Measurements from ENCODE around the gene APPL1. TPM values are rescaled to one million over a fixed set of nuclear protein-coding genes. Genes with fewer than 3 reads are reported as not detected.

APPL1 gene
- total RNA-seq, 1 donor from 2014 or later, result 34.2 TPM

- DNase-seq (ENCODE audit: extremely low spot score, unreplicated experiment), result no peak
- H3K4me1 Mint-ChIP-seq (ENCODE audit: unreplicated experiment), result no peaks in the 10 kb centered on the region
- no peaks in the 10 kb centered on the region for H3K36me3 Mint-ChIP-seq
- H3K27me3 Mint-ChIP-seq, result peaks cover 4% of the 10 kb centered on the region
- TF ChIP-seq, protein P1, sequence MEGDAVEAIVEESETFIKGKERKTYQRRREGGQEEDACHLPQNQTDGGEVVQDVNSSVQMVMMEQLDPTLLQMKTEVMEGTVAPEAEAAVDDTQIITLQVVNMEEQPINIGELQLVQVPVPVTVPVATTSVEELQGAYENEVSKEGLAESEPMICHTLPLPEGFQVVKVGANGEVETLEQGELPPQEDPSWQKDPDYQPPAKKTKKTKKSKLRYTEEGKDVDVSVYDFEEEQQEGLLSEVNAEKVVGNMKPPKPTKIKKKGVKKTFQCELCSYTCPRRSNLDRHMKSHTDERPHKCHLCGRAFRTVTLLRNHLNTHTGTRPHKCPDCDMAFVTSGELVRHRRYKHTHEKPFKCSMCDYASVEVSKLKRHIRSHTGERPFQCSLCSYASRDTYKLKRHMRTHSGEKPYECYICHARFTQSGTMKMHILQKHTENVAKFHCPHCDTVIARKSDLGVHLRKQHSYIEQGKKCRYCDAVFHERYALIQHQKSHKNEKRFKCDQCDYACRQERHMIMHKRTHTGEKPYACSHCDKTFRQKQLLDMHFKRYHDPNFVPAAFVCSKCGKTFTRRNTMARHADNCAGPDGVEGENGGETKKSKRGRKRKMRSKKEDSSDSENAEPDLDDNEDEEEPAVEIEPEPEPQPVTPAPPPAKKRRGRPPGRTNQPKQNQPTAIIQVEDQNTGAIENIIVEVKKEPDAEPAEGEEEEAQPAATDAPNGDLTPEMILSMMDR (conservative IDR thresholded peaks at IDR 0.05), result no peak
- H3K27ac Mint-ChIP-seq, result no peak overlapping the region
- H3K4me3 Mint-ChIP-seq, result no peak overlapping the region
- H3K9me3 Mint-ChIP-seq, result no peaks in the 10 kb centered on the region
These were observed 82.3 kb downstream of the APPL1 start for GRCh38 chr3:57309769-57310360.

- Mint-ChIP-seq H3K4me3 (no peak overlapping the region), H3K9me3 (peaks cover 6% of the 10 kb centered on the region), H3K27ac (no peak overlapping the region), H3K36me3 (no peaks in the 10 kb centered on the region), H3K27me3 (peaks cover 24% of the 10 kb centered on the region), H3K4me1 (ENCODE audit: unreplicated experiment) (no peaks in the 10 kb centered on the region)
- TF ChIP-seq, protein P1 (conservative IDR thresholded peaks at IDR 0.05), result no peak
- no peak for DNase-seq (ENCODE audit: extremely low spot score, unreplicated experiment)
These were observed 86.7 kb downstream of the APPL1 start for GRCh38 chr3:57314204-57314603.

Other genes starting within 250 kb of the APPL1 start
- gene SPATA12, start 167.1 kb upstream of the APPL1 start, total RNA-seq (ENCODE audit: low replicate concordance), result not detected in 2 replicates
- gene IL17RD, start 62.4 kb upstream of the APPL1 start, total RNA-seq (ENCODE audit: low replicate concordance), result 14.8 and 47.4 TPM in 2 replicates
- 0.40 and 1.7 TPM in 2 replicates for gene HESX1, start 27.8 kb upstream of the APPL1 start, total RNA-seq (ENCODE audit: low replicate concordance)
- gene ASB14, start 65.0 kb downstream of the APPL1 start, total RNA-seq (ENCODE audit: low replicate concordance), result not detected in 2 replicates

Measured in type B pancreatic cell (in vitro differentiated cells).